Measurements from ENCODE around the gene ARHGAP6. TPM values are rescaled to one million over a fixed set of nuclear protein-coding genes. Genes with fewer than 3 reads are reported as not detected.

Gene ARHGAP6
- total RNA-seq, 1 donor from 2014 or later = 16.7 TPM

DNA sequence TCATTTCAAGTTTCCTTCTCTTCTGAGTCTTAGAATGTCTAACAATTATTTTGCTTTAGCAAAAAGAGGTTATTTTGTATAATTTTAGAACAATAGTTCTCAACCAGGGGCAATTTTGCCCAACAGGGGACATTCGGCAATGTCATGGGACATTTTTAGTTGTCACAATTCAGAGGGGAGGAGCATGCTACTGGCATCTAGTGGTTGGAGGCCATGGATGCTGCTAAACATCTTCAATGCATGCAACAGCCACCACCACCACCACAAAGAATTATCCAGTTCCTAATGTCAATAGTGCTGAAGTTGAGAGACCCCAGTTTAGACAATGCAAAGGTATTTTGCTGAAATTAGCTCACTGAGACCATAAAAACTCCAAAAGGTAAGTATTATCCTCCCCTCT is 122.5 kb downstream of the ARHGAP6 start:
- Histone ChIP-seq H3K4me1 (no peaks in the 10 kb centered on the region), H3K27me3 (ENCODE audit: low read depth) (no peaks in the 10 kb centered on the region), H3K27ac (no peak overlapping the region), H3K36me3 (no peaks in the 10 kb centered on the region), H3K9me3 (no peaks in the 10 kb centered on the region), H3K4me3 (no peak overlapping the region)
- TF ChIP-seq, protein P1, sequence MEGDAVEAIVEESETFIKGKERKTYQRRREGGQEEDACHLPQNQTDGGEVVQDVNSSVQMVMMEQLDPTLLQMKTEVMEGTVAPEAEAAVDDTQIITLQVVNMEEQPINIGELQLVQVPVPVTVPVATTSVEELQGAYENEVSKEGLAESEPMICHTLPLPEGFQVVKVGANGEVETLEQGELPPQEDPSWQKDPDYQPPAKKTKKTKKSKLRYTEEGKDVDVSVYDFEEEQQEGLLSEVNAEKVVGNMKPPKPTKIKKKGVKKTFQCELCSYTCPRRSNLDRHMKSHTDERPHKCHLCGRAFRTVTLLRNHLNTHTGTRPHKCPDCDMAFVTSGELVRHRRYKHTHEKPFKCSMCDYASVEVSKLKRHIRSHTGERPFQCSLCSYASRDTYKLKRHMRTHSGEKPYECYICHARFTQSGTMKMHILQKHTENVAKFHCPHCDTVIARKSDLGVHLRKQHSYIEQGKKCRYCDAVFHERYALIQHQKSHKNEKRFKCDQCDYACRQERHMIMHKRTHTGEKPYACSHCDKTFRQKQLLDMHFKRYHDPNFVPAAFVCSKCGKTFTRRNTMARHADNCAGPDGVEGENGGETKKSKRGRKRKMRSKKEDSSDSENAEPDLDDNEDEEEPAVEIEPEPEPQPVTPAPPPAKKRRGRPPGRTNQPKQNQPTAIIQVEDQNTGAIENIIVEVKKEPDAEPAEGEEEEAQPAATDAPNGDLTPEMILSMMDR (IDR thresholded peaks at IDR 0.05) = no peak
- intact Hi-C loops (cut with DNase I) = no loop called here
- no peak for ATAC-seq
- no peak for DNase-seq

DNA sequence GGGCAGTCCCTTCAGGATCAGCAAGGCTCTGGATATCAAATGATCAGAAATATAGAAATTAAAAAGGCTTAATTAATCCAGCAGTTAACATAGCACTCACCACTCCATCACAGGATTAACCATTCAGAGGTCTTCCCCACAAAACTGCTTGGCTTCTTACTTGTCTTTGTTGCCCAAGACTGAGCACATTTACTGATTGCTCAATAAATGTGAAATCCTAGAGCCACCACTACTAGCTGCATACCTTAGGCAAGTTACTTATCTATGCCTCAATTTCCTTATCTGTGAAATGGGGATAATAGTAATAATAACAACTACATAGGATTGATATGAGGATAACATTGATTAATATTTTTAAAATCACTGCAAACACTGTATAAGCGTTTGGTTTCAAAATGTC is 124.2 kb downstream of the ARHGAP6 start:
- H3K27me3 ChIP-seq (ENCODE audit: low read depth) = no peaks in the 10 kb centered on the region
- H3K27ac ChIP-seq = no peak overlapping the region
- DNase-seq (no peak), ATAC-seq (no peak)
- TF ChIP-seq, protein P1 (IDR thresholded peaks at IDR 0.05) = no peak
- H3K4me3 ChIP-seq = no peak overlapping the region
- no peaks in the 10 kb centered on the region for H3K36me3 ChIP-seq
- intact Hi-C loops (cut with DNase I) = no loop called here
- no peaks in the 10 kb centered on the region for H3K9me3 ChIP-seq
- H3K4me1 ChIP-seq = no peaks in the 10 kb centered on the region

DNA sequence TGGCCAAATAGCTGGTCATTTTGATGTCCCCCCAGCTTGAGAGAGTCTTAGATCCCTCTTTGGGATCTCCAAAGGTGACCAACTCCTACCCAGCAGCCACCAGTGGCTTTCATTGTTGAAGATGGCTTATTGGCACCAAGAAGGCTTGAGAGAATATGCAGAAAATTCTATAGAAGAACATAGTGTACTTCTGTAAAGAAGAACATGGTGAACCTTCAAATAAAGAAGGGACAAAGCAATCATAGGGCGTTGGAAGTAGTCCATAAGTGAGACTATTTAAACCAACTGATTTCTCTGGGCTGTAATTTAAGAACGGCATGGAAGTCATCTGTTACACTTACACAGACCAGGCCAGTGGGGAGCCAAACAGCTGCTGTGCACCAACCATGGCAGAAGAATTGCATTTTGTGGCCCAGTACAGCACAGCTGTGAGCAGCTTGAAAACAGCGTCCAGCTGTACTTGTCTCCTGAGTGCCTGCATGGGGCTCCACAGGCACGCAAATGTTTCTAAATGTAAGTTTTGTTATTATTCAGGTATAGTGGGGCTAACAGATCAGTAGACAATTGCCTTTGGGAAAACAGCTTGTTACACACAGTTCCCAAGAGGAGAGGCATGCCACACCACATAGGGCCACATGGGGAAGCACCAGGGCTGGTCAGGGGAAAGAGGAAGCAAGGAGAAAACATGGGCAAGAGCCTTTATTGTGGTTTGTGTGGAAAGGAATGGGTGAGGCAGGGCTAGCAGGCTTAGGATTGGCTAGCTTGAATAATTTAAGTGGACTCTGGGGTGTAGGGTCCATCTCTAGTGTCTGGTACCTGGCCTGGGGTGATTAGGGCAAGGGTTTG is 125.0 kb downstream of the ARHGAP6 start:
- TF ChIP-seq, protein P1 (IDR thresholded peaks at IDR 0.05) = no peak
- peak; percentile 39 for DNase-seq
- intact Hi-C loops (cut with DNase I) = no loop called here

DNA sequence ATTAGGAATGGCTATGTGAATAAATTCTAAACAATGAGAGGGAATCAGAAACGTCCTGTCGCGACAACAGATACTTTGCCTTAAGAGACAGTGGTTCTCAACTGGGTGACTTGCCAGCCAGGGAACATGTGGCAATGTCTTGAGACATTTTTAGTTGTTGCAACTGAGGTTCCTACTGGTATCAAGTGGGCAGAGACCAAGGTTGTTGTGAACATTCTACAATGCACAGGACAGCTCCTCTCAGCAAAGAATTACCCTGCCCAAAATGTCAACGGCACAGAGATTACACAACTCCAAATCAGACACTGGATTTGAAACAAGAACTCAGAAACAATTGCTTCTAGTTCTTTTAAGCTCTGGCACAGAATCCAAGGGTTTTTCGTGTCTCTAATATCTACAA is 128.6 kb downstream of the ARHGAP6 start:
- intact Hi-C loops (cut with DNase I) = no loop called here
- Histone ChIP-seq H3K27ac (no peak overlapping the region), H3K4me1 (no peaks in the 10 kb centered on the region), H3K9me3 (no peaks in the 10 kb centered on the region), H3K36me3 (no peaks in the 10 kb centered on the region), H3K27me3 (ENCODE audit: low read depth) (no peaks in the 10 kb centered on the region), H3K4me3 (no peak overlapping the region)
- ATAC-seq (no peak), DNase-seq (no peak)
- TF ChIP-seq, protein P1 (IDR thresholded peaks at IDR 0.05) = no peak

More for the DNA sequence above, 125.0 kb downstream of the ARHGAP6 start:
- Histone ChIP-seq H3K36me3 (no peaks in the 10 kb centered on the region), H3K9me3 (no peaks in the 10 kb centered on the region), H3K27me3 (ENCODE audit: low read depth) (no peaks in the 10 kb centered on the region), H3K4me1 (no peaks in the 10 kb centered on the region), H3K27ac (no peak overlapping the region), H3K4me3 (no peak overlapping the region)
- peak; percentile 62 to 68 for ATAC-seq

DNA sequence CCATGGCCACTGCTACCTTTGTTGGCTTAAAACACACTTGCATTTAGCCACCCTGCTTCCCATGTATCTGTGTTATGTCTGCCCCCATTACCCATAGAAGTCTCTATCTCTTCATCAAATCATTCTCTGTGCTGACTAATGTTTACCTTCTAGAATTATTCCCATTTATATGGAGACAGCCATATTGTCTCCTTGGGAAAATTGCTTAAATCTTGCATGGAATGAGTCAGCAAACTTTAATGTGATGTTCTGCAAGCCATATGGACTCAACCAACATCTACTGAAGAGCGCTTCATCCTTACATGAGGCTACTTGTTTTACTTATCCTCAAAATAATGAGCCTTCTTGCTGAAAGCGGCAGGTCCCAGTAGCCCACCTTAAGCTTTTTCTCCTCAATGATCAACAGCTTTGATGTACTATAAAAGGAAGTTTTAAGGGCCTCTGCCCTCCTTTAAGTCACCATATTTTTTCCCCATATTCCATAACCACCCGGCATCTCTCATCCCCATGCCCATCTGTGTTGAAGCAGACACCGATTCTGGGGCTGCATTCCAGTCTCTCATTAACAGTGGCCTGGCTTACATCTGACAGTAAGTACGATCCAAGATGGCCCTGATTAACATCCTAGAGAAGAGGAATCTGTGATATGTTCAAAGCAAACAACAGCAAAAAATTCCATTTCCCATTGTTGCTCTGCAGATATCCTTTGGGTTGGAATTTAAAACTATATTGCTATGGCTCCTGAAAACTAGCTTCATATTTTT is 130.4 kb downstream of the ARHGAP6 start:
- no peak overlapping the region for H3K27ac ChIP-seq
- ATAC-seq (no peak), DNase-seq (no peak)
- intact Hi-C loops (cut with DNase I) = no loop called here
- H3K27me3 ChIP-seq (ENCODE audit: low read depth) = no peaks in the 10 kb centered on the region
- no peaks in the 10 kb centered on the region for H3K36me3 ChIP-seq
- no peaks in the 10 kb centered on the region for H3K9me3 ChIP-seq
- H3K4me1 ChIP-seq = no peaks in the 10 kb centered on the region
- no peak overlapping the region for H3K4me3 ChIP-seq
- TF ChIP-seq, protein P1 (IDR thresholded peaks at IDR 0.05) = no peak

Data from lower lobe of right lung (tissue), 2 donors.